ENCODE data around the gene MYO5A. TPM values are rescaled to one million over a fixed set of nuclear protein-coding genes. Genes with fewer than 3 reads are reported as not detected.

Gene MYO5A
- total RNA-seq, 2 donors from 2014 or later, result 2.6 to 6.0 TPM

GRCh38 chr15:52351206-52351908 lies 177.3 kb downstream of the MYO5A start:
- Histone ChIP-seq H3K4me1 (no peaks in the 10 kb centered on the region), H3K9ac (ENCODE audit: low read depth in 2 of 2, low read length in 2 of 2) (no peak overlapping the region), H3K4me3 (no peak overlapping the region), H3K27me3 (no peaks in the 10 kb centered on the region), H3K27ac (no peak overlapping the region), H3K36me3 (no peaks in the 10 kb centered on the region), H3K9me3 (no peaks in the 10 kb centered on the region)
- no peak for DNase-seq
- intact Hi-C loops (cut with DNase I), result no loop called here
- TF ChIP-seq, protein P1, sequence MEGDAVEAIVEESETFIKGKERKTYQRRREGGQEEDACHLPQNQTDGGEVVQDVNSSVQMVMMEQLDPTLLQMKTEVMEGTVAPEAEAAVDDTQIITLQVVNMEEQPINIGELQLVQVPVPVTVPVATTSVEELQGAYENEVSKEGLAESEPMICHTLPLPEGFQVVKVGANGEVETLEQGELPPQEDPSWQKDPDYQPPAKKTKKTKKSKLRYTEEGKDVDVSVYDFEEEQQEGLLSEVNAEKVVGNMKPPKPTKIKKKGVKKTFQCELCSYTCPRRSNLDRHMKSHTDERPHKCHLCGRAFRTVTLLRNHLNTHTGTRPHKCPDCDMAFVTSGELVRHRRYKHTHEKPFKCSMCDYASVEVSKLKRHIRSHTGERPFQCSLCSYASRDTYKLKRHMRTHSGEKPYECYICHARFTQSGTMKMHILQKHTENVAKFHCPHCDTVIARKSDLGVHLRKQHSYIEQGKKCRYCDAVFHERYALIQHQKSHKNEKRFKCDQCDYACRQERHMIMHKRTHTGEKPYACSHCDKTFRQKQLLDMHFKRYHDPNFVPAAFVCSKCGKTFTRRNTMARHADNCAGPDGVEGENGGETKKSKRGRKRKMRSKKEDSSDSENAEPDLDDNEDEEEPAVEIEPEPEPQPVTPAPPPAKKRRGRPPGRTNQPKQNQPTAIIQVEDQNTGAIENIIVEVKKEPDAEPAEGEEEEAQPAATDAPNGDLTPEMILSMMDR (IDR thresholded peaks at IDR 0.05), result no peak

DNA sequence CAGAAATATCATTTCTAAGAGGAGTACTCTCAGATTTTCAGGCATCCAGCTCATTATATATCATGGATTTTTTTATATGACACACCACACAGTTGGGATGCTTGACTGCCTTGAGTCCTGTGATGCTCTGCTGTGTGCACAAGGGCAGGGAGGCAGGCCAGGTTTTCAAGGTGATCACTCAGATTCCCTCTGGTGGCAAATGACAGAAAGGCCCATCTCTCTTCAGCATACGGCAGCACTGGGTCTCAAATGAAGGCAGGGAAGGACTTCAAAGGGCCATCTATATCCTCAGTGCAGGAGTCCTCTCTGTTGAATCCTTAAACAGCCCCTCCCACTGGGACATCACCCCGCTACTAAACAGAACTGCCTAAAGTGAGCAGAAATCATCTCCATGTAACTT lies 178.3 kb downstream of the MYO5A start:
- no peak for DNase-seq
- no peak overlapping the region for H3K4me3 ChIP-seq
- no peaks in the 10 kb centered on the region for H3K27me3 ChIP-seq
- TF ChIP-seq, protein P1 (IDR thresholded peaks at IDR 0.05), result no peak
- no peaks in the 10 kb centered on the region for H3K36me3 ChIP-seq
- no peaks in the 10 kb centered on the region for H3K9me3 ChIP-seq
- intact Hi-C loops (cut with DNase I), result no loop called here
- no peak overlapping the region for H3K27ac ChIP-seq
- H3K9ac ChIP-seq (ENCODE audit: low read depth in 2 of 2, low read length in 2 of 2), result no peak overlapping the region
- H3K4me1 ChIP-seq, result no peaks in the 10 kb centered on the region

- TF ChIP-seq, protein P1 (IDR thresholded peaks at IDR 0.05), result no peak
- H3K36me3 ChIP-seq, result no peaks in the 10 kb centered on the region
Observed at GRCh38 chr15:52349052-52349700, 179.5 kb downstream of the MYO5A start.

GRCh38 chr15:52348056-52348745 lies 180.5 kb downstream of the MYO5A start:
- Histone ChIP-seq H3K9ac (ENCODE audit: low read depth in 2 of 2, low read length in 2 of 2) (no peak overlapping the region), H3K4me1 (no peaks in the 10 kb centered on the region), H3K36me3 (no peaks in the 10 kb centered on the region), H3K9me3 (no peaks in the 10 kb centered on the region), H3K27ac (no peak overlapping the region), H3K27me3 (no peaks in the 10 kb centered on the region), H3K4me3 (no peak overlapping the region)
- TF ChIP-seq, protein P1 (IDR thresholded peaks at IDR 0.05), result no peak
- DNase-seq, result no peak
- intact Hi-C loops (cut with DNase I), result no loop called here

More at GRCh38 chr15:52349052-52349700, 179.5 kb downstream of the MYO5A start:
- H3K4me1 ChIP-seq, result no peaks in the 10 kb centered on the region
- H3K4me3 ChIP-seq, result no peak overlapping the region
- H3K27ac ChIP-seq, result no peak overlapping the region
- no peaks in the 10 kb centered on the region for H3K27me3 ChIP-seq
- H3K9me3 ChIP-seq, result no peaks in the 10 kb centered on the region
- DNase-seq, result no peak
- H3K9ac ChIP-seq (ENCODE audit: low read depth in 2 of 2, low read length in 2 of 2), result no peak overlapping the region
- intact Hi-C loops (cut with DNase I), result no loop called here

DNA sequence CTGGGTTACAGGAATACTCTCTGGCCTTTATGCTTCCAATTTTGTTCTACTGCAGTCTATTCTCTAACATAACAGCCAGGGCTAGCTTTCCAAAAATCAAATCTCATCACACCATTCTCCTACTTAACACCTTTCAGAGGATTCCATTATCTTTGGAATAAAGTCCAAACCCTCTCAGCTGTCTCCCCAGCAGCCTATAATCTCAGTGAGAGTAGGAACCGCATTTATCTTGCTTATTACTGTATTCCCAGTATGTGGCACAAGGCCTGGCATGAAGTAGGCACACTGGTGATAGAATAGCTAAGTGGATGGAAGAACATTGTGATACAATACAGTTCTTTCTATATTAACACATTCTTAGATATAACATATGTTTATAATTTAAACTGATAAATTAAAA lies 184.1 kb downstream of the MYO5A start:
- no peak for DNase-seq
- Histone ChIP-seq H3K4me3 (no peak overlapping the region), H3K9me3 (no peaks in the 10 kb centered on the region), H3K36me3 (no peaks in the 10 kb centered on the region), H3K27me3 (no peaks in the 10 kb centered on the region), H3K27ac (no peak overlapping the region), H3K4me1 (no peaks in the 10 kb centered on the region), H3K9ac (ENCODE audit: low read depth in 2 of 2, low read length in 2 of 2) (no peak overlapping the region)
- TF ChIP-seq, protein P1 (IDR thresholded peaks at IDR 0.05), result no peak
- intact Hi-C loops (cut with DNase I), result no loop called here
